ENCODE measurements around the gene TSPEAR.
"Not testable (repeated sequence)": the region's sequence is repeated elsewhere in the genome, so short reads cannot be mapped to it uniquely, and the experiment has no call there.

GRCh38 chr21:44610157-44610843 is 101.1 kb downstream of the TSPEAR start:
- not testable (repeated sequence) for TF ChIP-seq CTCF (IDR thresholded peaks at IDR 0.05; ENCODE audit: insufficient read depth, low read length, poor library complexity, severe bottlenecking); EZH2phosphoT487 (conservative IDR thresholded peaks at IDR 0.05; ENCODE audit: low read length)

Data from SU-DHL-6 (cell line).